ENCODE measurements around the gene PRDM15. TPM values are rescaled to one million over a fixed set of nuclear protein-coding genes. Genes with fewer than 3 reads are reported as not detected.
A peak's percentile ranks its signal among the peaks of the same experiment; 100 is the strongest.

Gene PRDM15
- total and polyA plus RNA-seq, 2 experiments from 2014 or later: 3.0 to 10.6 TPM

DNA sequence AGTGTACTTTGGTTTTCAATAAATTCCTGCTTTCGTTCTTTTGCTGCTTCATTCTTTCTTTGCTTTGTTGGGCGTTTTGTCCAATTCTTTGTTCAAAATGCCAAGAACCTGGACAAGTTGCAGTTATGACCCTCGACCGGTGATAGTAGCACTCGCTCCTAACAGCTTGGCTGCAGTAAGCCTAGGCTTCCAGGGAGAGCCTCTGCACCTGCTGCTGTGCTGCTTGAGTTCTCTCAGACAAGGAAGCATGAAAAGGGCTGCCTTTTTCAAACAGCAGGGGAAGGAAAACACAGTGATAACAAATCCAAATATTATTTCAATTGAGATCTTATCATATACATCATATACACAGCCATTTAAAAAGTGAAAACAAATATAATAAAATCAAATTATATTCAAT is 99.5 kb downstream of the PRDM15 start:
- Histone ChIP-seq H3K27me3 (ENCODE audit: insufficient read depth) (no peaks in the 10 kb centered on the region), H3K4me2 (peak overlapping the region; percentile 64; the same call in 1 of the 2 replicates), H3K4me3 (peak overlapping the region; percentile 36; the same call in 1 of the 2 replicates), H3F3A (replicated peaks; ENCODE audit: low read depth) (no peaks in the 10 kb centered on the region), H3K79me2 (replicated peaks; ENCODE audit: insufficient read depth) (no peaks in the 10 kb centered on the region), H3K27ac (ENCODE audit: low read depth) (no peak overlapping the region; the same call in 1 of the 2 replicates), H2AFZ (peak overlapping the region; percentile 11; the same call in 1 of the 2 replicates), H3K36me3 (ENCODE audit: insufficient read depth) (no peaks in the 10 kb centered on the region), H3K4me1 (ENCODE audit: insufficient read depth) (peaks cover 6% of the 10 kb centered on the region), H4K20me1 (replicated peaks; ENCODE audit: insufficient read depth) (no peaks in the 10 kb centered on the region), H3K9me2 (ENCODE audit: insufficient read depth) (no peaks in the 10 kb centered on the region)
- Mint-ChIP-seq H3K27ac (no peak overlapping the region; the same call in 1 of the 2 replicates), H3K4me1 (peaks cover 13% of the 10 kb centered on the region), H3K27me3 (ENCODE audit: insufficient read depth, low read depth, poor library complexity) (peaks cover 1% of the 10 kb centered on the region), H3K4me3 (peak overlapping the region; percentile 66; the same call in 2 of the 3 replicates), H3K36me3 (ENCODE audit: low read depth) (no peaks in the 10 kb centered on the region), H3K9me3 (no peaks in the 10 kb centered on the region)
- no peak for DNase-seq (ENCODE audit: low spot score)
- TF ChIP-seq NANOG (IDR thresholded peaks at IDR 0.05; ENCODE audit: borderline replicate concordance) (no peak), EZH2phosphoT487 (IDR thresholded peaks at IDR 0.05; ENCODE audit: unreplicated experiment) (no peak), ZNF462 (CRISPR knock-in tag; IDR thresholded peaks at IDR 0.05) (no peak), ZNF114 (CRISPR knock-in tag; IDR thresholded peaks at IDR 0.05) (no peak), EZH2 (IDR thresholded peaks at IDR 0.05; ENCODE audit: low read depth, unreplicated experiment) (no peak), ZNF331 (CRISPR knock-in tag; IDR thresholded peaks at IDR 0.05; ENCODE audit: low read depth) (no peak), POLR2AphosphoS5 (IDR thresholded peaks at IDR 0.05; ENCODE audit: low read depth) (no peak), JUNB (IDR thresholded peaks at IDR 0.05; ENCODE audit: unreplicated experiment) (no peak), STAT1 (IDR thresholded peaks at IDR 0.05; ENCODE audit: unreplicated experiment) (no peak)
- TF ChIP-seq, protein P1, sequence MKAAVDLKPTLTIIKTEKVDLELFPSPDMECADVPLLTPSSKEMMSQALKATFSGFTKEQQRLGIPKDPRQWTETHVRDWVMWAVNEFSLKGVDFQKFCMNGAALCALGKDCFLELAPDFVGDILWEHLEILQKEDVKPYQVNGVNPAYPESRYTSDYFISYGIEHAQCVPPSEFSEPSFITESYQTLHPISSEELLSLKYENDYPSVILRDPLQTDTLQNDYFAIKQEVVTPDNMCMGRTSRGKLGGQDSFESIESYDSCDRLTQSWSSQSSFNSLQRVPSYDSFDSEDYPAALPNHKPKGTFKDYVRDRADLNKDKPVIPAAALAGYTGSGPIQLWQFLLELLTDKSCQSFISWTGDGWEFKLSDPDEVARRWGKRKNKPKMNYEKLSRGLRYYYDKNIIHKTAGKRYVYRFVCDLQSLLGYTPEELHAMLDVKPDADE (IDR thresholded peaks at IDR 0.05): no peak
- TF ChIP-seq, protein P2, sequence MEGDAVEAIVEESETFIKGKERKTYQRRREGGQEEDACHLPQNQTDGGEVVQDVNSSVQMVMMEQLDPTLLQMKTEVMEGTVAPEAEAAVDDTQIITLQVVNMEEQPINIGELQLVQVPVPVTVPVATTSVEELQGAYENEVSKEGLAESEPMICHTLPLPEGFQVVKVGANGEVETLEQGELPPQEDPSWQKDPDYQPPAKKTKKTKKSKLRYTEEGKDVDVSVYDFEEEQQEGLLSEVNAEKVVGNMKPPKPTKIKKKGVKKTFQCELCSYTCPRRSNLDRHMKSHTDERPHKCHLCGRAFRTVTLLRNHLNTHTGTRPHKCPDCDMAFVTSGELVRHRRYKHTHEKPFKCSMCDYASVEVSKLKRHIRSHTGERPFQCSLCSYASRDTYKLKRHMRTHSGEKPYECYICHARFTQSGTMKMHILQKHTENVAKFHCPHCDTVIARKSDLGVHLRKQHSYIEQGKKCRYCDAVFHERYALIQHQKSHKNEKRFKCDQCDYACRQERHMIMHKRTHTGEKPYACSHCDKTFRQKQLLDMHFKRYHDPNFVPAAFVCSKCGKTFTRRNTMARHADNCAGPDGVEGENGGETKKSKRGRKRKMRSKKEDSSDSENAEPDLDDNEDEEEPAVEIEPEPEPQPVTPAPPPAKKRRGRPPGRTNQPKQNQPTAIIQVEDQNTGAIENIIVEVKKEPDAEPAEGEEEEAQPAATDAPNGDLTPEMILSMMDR (conservative IDR thresholded peaks at IDR 0.05; ENCODE audit: low read depth in 2 of 2): no peak
- TF ChIP-seq, protein P3, sequence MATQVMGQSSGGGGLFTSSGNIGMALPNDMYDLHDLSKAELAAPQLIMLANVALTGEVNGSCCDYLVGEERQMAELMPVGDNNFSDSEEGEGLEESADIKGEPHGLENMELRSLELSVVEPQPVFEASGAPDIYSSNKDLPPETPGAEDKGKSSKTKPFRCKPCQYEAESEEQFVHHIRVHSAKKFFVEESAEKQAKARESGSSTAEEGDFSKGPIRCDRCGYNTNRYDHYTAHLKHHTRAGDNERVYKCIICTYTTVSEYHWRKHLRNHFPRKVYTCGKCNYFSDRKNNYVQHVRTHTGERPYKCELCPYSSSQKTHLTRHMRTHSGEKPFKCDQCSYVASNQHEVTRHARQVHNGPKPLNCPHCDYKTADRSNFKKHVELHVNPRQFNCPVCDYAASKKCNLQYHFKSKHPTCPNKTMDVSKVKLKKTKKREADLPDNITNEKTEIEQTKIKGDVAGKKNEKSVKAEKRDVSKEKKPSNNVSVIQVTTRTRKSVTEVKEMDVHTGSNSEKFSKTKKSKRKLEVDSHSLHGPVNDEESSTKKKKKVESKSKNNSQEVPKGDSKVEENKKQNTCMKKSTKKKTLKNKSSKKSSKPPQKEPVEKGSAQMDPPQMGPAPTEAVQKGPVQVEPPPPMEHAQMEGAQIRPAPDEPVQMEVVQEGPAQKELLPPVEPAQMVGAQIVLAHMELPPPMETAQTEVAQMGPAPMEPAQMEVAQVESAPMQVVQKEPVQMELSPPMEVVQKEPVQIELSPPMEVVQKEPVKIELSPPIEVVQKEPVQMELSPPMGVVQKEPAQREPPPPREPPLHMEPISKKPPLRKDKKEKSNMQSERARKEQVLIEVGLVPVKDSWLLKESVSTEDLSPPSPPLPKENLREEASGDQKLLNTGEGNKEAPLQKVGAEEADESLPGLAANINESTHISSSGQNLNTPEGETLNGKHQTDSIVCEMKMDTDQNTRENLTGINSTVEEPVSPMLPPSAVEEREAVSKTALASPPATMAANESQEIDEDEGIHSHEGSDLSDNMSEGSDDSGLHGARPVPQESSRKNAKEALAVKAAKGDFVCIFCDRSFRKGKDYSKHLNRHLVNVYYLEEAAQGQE (IDR thresholded peaks at IDR 0.05; ENCODE audit: unreplicated experiment): no peak
- peak; percentile 6; the same call in 2 of the 3 replicates for ATAC-seq

All from GM23338 (cell line).